OCI-LY1 (cell line): Measurements from ENCODE around the gene DLX4.

ENCODE experiments used
- H2AFZ ChIP-seq: fragments of 200-600 bp; sonication (generic), shearing (Covaris generic); 2 replicates; pipeline ENCODE4 v1.6.0; 2014; ENCODE audit warnings: antibody characterized with exemption, mild to moderate bottlenecking, low read length
- H3F3A ChIP-seq: fragments of 200-600 bp; sonication (generic), shearing (Covaris generic); 2 replicates; pipeline ENCODE4 v1.6.0; 2014; ENCODE audit warnings: mild to moderate bottlenecking, antibody characterized with exemption, low read length, moderate library complexity; ENCODE audit not compliant: insufficient read depth
- H3K27ac ChIP-seq: fragments of 200-600 bp; sonication (generic); 2 replicates; pipeline ENCODE4 v1.5.1; 2014; ENCODE audit warnings: low read length, mixed run types, mild to moderate bottlenecking, low read depth; ENCODE audit not compliant: poor library complexity, severe bottlenecking
- H3K27me3 ChIP-seq: fragments of 200-600 bp; sonication (generic); 2 replicates; pipeline ENCODE4 v1.6.0; 2014; ENCODE audit warnings: antibody characterized with exemption, mild to moderate bottlenecking, low read length, moderate library complexity; ENCODE audit not compliant: insufficient read depth
- H3K36me3 ChIP-seq: fragments of 200-600 bp; sonication (generic); 2 replicates; pipeline ENCODE4 v1.6.1; 2014; ENCODE audit warnings: mild to moderate bottlenecking, antibody characterized with exemption, low read length, moderate library complexity, mixed read lengths; ENCODE audit not compliant: insufficient read depth
- H3K4me1 ChIP-seq: fragments of 200-600 bp; sonication (generic); 2 replicates; pipeline ENCODE4 v1.5.1; 2014; ENCODE audit warnings: mild to moderate bottlenecking, low read length, moderate library complexity; ENCODE audit not compliant: insufficient read depth, severe bottlenecking
- H3K4me2 ChIP-seq: fragments of 200-600 bp; sonication (generic), shearing (Covaris generic); 2 replicates; pipeline ENCODE4 v1.6.1; 2014; ENCODE audit warnings: low read length
- H3K4me3 ChIP-seq: fragments of 200-600 bp; sonication (generic); 2 replicates; pipeline ENCODE4 v1.5.1; 2014; ENCODE audit warnings: low read length, low read depth, mild to moderate bottlenecking, mixed read lengths; ENCODE audit not compliant: poor library complexity, severe bottlenecking
- H3K79me2 ChIP-seq: fragments of 200-600 bp; shearing (Covaris generic); 2 replicates; pipeline ENCODE4 v1.6.1; 2016; ENCODE audit warnings: mixed run types, low read length, mixed read lengths; ENCODE audit not compliant: insufficient read depth
- H3K9ac ChIP-seq: fragments of 200-600 bp; sonication (generic), shearing (Covaris generic); 2 replicates; pipeline ENCODE4 v1.6.1; 2014; ENCODE audit warnings: mild to moderate bottlenecking, low read length, mixed read lengths
- H3K9me2 ChIP-seq: fragments of 200-600 bp; sonication (generic), shearing (Covaris generic); 2 replicates; pipeline ENCODE4 v1.6.1; 2014; ENCODE audit warnings: low read depth, mild to moderate bottlenecking, low read length, mixed read lengths
- H3K9me3 ChIP-seq: fragments of 200-600 bp; shearing (Covaris generic); 2 replicates; pipeline ENCODE4 v1.6.1; 2014; ENCODE audit warnings: low read length, mixed read lengths
- H4K20me1 ChIP-seq: fragments of 200-600 bp; sonication (generic), shearing (Covaris generic); 2 replicates; pipeline ENCODE4 v1.6.0; 2016; ENCODE audit warnings: mild to moderate bottlenecking, low read length; ENCODE audit not compliant: insufficient read depth
- EZH2 ChIP-seq: fragments of 200-600 bp; sonication (generic), shearing (Covaris generic); IDR thresholded peaks from 2 replicates; pipeline ENCODE4 v1.8.0; 2017; ENCODE audit warnings: borderline replicate concordance, mixed run types, mild to moderate bottlenecking, antibody characterized with exemption, low read length, moderate library complexity, mixed read lengths
- TF ChIP-seq, protein P1 (sequence below): fragments of 200-600 bp; sonication (generic), shearing (Covaris generic); IDR thresholded peaks from 2 replicates; pipeline ENCODE4 v1.5.1; 2017; ENCODE audit warnings: mild to moderate bottlenecking, antibody characterized with exemption, low read length, moderate library complexity, mixed read lengths

DLX4 gene

GRCh38 chr17:49966767-49967166 is 2.2 kb upstream of the DLX4 start:
- Histone ChIP-seq H3K9ac (no peak overlapping the region), H3K27ac (no peak overlapping the region), H3K9me3 (no peaks in the 10 kb centered on the region), H3K79me2 (no peaks in the 10 kb centered on the region), H3F3A (no peaks in the 10 kb centered on the region; the same call in 1 of the 2 replicates), H3K4me3 (no peak overlapping the region), H3K27me3 (peaks cover 9% of the 10 kb centered on the region; the same call in 1 of the 2 replicates), H3K4me1 (peaks cover 11% of the 10 kb centered on the region), H3K9me2 (no peaks in the 10 kb centered on the region), H2AFZ (no peak overlapping the region), H3K36me3 (no peaks in the 10 kb centered on the region), H4K20me1 (no peaks in the 10 kb centered on the region), H3K4me2 (no peak overlapping the region)
- TF ChIP-seq, protein P1, sequence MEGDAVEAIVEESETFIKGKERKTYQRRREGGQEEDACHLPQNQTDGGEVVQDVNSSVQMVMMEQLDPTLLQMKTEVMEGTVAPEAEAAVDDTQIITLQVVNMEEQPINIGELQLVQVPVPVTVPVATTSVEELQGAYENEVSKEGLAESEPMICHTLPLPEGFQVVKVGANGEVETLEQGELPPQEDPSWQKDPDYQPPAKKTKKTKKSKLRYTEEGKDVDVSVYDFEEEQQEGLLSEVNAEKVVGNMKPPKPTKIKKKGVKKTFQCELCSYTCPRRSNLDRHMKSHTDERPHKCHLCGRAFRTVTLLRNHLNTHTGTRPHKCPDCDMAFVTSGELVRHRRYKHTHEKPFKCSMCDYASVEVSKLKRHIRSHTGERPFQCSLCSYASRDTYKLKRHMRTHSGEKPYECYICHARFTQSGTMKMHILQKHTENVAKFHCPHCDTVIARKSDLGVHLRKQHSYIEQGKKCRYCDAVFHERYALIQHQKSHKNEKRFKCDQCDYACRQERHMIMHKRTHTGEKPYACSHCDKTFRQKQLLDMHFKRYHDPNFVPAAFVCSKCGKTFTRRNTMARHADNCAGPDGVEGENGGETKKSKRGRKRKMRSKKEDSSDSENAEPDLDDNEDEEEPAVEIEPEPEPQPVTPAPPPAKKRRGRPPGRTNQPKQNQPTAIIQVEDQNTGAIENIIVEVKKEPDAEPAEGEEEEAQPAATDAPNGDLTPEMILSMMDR: no peak
- TF ChIP-seq EZH2: no peak

- H3K36me3 ChIP-seq: no peaks in the 10 kb centered on the region
- H3K9ac ChIP-seq: no peak overlapping the region
- no peak overlapping the region for H3K4me3 ChIP-seq
- no peak overlapping the region for H3K4me2 ChIP-seq
- H3F3A ChIP-seq: no peaks in the 10 kb centered on the region; the same call in 1 of the 2 replicates
- no peaks in the 10 kb centered on the region for H3K9me2 ChIP-seq
- TF ChIP-seq, protein P1: no peak
- no peak for TF ChIP-seq EZH2
- no peak overlapping the region for H3K27ac ChIP-seq
- H2AFZ ChIP-seq: no peak overlapping the region
- H3K4me1 ChIP-seq: peaks cover 11% of the 10 kb centered on the region
- H4K20me1 ChIP-seq: no peaks in the 10 kb centered on the region
- no peaks in the 10 kb centered on the region for H3K9me3 ChIP-seq
- H3K27me3 ChIP-seq: peaks cover 9% of the 10 kb centered on the region; the same call in 1 of the 2 replicates
- H3K79me2 ChIP-seq: no peaks in the 10 kb centered on the region
Observed at GRCh38 chr17:49967205-49967604, 1.8 kb upstream of the DLX4 start.

DNA sequence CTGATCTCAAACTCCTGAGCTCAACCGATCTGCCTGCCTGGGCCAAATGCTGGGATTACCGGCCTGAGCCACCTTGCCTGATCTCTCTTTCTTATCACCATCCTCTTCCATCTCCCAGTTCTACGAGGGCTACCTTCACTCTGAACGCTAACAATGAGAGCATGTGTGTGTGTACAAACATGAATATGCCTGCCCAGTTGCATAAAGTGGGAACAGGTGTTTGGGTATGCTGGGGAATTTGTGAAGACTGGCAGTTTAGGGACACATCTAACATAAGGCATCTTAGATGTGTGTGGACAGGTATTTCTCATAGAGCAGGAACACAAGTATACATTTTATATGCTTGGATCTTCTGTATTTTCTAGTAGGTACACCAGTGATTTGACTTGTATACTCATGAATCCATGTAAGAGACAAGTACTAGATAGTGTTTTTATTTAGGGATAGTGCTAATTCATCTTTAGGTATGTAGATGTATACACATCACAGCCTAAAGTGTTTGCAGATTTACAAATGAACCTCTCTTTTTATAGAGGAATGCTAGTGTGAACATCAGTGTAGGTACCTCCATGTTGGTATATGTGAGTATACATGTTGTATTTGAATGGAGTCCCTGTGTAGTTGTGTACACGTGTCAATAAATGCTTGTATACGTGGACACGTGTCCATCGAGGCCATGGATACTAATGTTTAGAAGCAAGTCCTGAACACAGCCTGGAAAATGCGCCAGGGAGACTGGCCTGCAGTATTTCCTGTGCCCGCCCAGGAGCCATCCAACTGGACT is 1.2 kb upstream of the DLX4 start:
- no peaks in the 10 kb centered on the region for H4K20me1 ChIP-seq
- H2AFZ ChIP-seq: no peak overlapping the region
- H3K9me3 ChIP-seq: no peaks in the 10 kb centered on the region
- peaks cover 9% of the 10 kb centered on the region; the same call in 1 of the 2 replicates for H3K27me3 ChIP-seq
- H3F3A ChIP-seq: no peaks in the 10 kb centered on the region; the same call in 1 of the 2 replicates
- H3K27ac ChIP-seq: no peak overlapping the region
- no peaks in the 10 kb centered on the region for H3K9me2 ChIP-seq
- H3K4me3 ChIP-seq: peak overlapping the region; percentile 81
- peaks cover 11% of the 10 kb centered on the region for H3K4me1 ChIP-seq
- no peaks in the 10 kb centered on the region for H3K36me3 ChIP-seq
- peak overlapping the region; percentile 97 for H3K4me2 ChIP-seq
- no peak overlapping the region; the same call in 1 of the 2 replicates for H3K9ac ChIP-seq
- TF ChIP-seq EZH2: no peak
- TF ChIP-seq, protein P1: no peak
- no peaks in the 10 kb centered on the region for H3K79me2 ChIP-seq
